ENCODE measurements around the gene GH1. TPM values are rescaled to one million over a fixed set of nuclear protein-coding genes. Genes with fewer than 3 reads are reported as not detected.
"Not testable (repeated sequence)": the region's sequence is repeated elsewhere in the genome, so short reads cannot be mapped to it uniquely, and the experiment has no call there.

GH1 gene
- total RNA-seq, 1 experiment from 2014 or later = not detected

- H3K9me3 ChIP-seq (ENCODE audit: control insufficient read depth in 1 of 2, insufficient read depth in 1 of 2, low read depth in 1 of 2, low read length in 2 of 2); H3K9ac ChIP-seq (ENCODE audit: low read length); BruUV-seq (replicated peaks); H3K27me3 ChIP-seq (ENCODE audit: insufficient read depth, low read length); H3K4me2 ChIP-seq (ENCODE audit: low read length); H3K4me3 ChIP-seq (replicated peaks in 1 of 2; ENCODE audit: low read depth in 1 of 2, low read length in 2 of 2); intact Hi-C loops (cut with micrococcal nuclease); RAD21 ChIA-PET (ENCODE audit: low non-redundant PET in 1 of 2, low total read pairs in 2 of 2, uncharacterized antibody in 2 of 2, unreplicated experiment in 2 of 2); H3K36me3 ChIP-seq (ENCODE audit: control insufficient read depth in 1 of 2, insufficient read depth in 2 of 2, low read length in 2 of 2); H3K79me2 ChIP-seq (ENCODE audit: insufficient read depth, low read length); H4K20me1 ChIP-seq (ENCODE audit: insufficient read depth); H3K9me2 ChIP-seq (ENCODE audit: insufficient read depth); H3K4me1 ChIP-seq (ENCODE audit: control insufficient read depth in 1 of 2, insufficient read depth in 2 of 2, low read length in 2 of 2); H3K27ac ChIP-seq (ENCODE audit: low read depth, low read length); DNase-seq (ENCODE audit: low read depth, low spot score): not testable (repeated sequence)
- peak; percentile 69 for ATAC-seq
- peak overlapping the region; percentile 13 for H2AFZ ChIP-seq (ENCODE audit: low read depth, low read length, poor library complexity, severe bottlenecking)
- CTCF ChIA-PET = interaction anchor here (1.3 to 2.1 kb wide), 5 partner anchors 10 to 251 kb away, joined by 3 to 14 read pairs (median 5); no protein-coding TSS in a partner anchor
- POLR2A ChIA-PET = interaction anchor here (0.8 kb wide), 1 partner anchor 263 kb away, joined by 3 read pairs; no protein-coding TSS in a partner anchor
These were observed 36.0 kb downstream of the GH1 start for GRCh38 chr17:63882626-63883126.

- RAD21 ChIA-PET (ENCODE audit: low non-redundant PET in 1 of 2, low total read pairs in 2 of 2, uncharacterized antibody in 2 of 2, unreplicated experiment in 2 of 2) = no interaction called here
- DNase-seq (ENCODE audit: low read depth, low spot score) = peak; percentile 56
- no peaks in the 10 kb centered on the region for H3K79me2 ChIP-seq (ENCODE audit: insufficient read depth, low read length)
- no peaks in the 10 kb centered on the region for H3K36me3 ChIP-seq (ENCODE audit: control insufficient read depth in 1 of 2, insufficient read depth in 2 of 2, low read length in 2 of 2)
- no peak within 1 kb of the TSS for H3K27ac ChIP-seq (ENCODE audit: low read depth, low read length)
- no peak within 1 kb of the TSS for H3K9ac ChIP-seq (ENCODE audit: low read length)
- no peak within 1 kb of the TSS for H3K4me3 ChIP-seq (replicated peaks in 1 of 2; ENCODE audit: low read depth in 1 of 2, low read length in 2 of 2)
- H4K20me1 ChIP-seq (ENCODE audit: insufficient read depth) = no peaks in the 10 kb centered on the region
- peak within 1 kb of the TSS; percentile 55 for H3K4me2 ChIP-seq (ENCODE audit: low read length)
- TF ChIP-seq, protein P1, sequence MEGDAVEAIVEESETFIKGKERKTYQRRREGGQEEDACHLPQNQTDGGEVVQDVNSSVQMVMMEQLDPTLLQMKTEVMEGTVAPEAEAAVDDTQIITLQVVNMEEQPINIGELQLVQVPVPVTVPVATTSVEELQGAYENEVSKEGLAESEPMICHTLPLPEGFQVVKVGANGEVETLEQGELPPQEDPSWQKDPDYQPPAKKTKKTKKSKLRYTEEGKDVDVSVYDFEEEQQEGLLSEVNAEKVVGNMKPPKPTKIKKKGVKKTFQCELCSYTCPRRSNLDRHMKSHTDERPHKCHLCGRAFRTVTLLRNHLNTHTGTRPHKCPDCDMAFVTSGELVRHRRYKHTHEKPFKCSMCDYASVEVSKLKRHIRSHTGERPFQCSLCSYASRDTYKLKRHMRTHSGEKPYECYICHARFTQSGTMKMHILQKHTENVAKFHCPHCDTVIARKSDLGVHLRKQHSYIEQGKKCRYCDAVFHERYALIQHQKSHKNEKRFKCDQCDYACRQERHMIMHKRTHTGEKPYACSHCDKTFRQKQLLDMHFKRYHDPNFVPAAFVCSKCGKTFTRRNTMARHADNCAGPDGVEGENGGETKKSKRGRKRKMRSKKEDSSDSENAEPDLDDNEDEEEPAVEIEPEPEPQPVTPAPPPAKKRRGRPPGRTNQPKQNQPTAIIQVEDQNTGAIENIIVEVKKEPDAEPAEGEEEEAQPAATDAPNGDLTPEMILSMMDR (IDR thresholded peaks at IDR 0.05 in 2 of 3, conservative IDR thresholded peaks at IDR 0.05 in 1 of 3; ENCODE audit: borderline replicate concordance in 1 of 3, insufficient read depth in 1 of 3, low read depth in 2 of 3, low read length in 2 of 3) = peak; percentile 44 to 89 (median 76); a peak in 5 of 6 replicates
- TF ChIP-seq SRF (IDR thresholded peaks at IDR 0.05; ENCODE audit: low read depth) (no peak), POLR2A (IDR thresholded peaks at IDR 0.05; ENCODE audit: borderline replicate concordance, extremely low read depth, insufficient read depth, insufficient read length) (no peak), ZFX (IDR thresholded peaks at IDR 0.05) (no peak)
- no peaks in the 10 kb centered on the region for H3K9me2 ChIP-seq (ENCODE audit: insufficient read depth)
- H3K27me3 ChIP-seq (ENCODE audit: insufficient read depth, low read length) = no peaks in the 10 kb centered on the region
- peak; percentile 97 for ATAC-seq
- no peaks in the 10 kb centered on the region for H3K9me3 ChIP-seq (ENCODE audit: control insufficient read depth in 1 of 2, insufficient read depth in 1 of 2, low read depth in 1 of 2, low read length in 2 of 2)
- no TSS peak for BruUV-seq (replicated peaks)
- intact Hi-C loops (cut with micrococcal nuclease) = no loop called here
- H2AFZ ChIP-seq (ENCODE audit: low read depth, low read length, poor library complexity, severe bottlenecking) = peak within 1 kb of the TSS; percentile 92
- H3K4me1 ChIP-seq (ENCODE audit: control insufficient read depth in 1 of 2, insufficient read depth in 2 of 2, low read length in 2 of 2) = peaks cover 0 to 7% of the 10 kb centered on the region in 2 experiments; a peak in 3 of 4 replicates
- POLR2A ChIA-PET = interaction anchor here (0.8 kb wide), 1 partner anchor 263 kb away, joined by 3 read pairs; no protein-coding TSS in a partner anchor
- CTCF ChIA-PET = interaction anchor here (1.2 to 2.1 kb wide), 8 partner anchors 11 to 252 kb away, joined by 4 to 14 read pairs (median 6); no protein-coding TSS in a partner anchor
These were observed 36.6 kb downstream of the GH1 start, which contains the start of gene GH2 for GRCh38 chr17:63881935-63882601. Gene GH2 (minus strand): TSS chr17:63881944. CDS start chr17:63881801, 143 bp downstream.
